MCF 10A (cell line): ENCODE data around the gene ARL6IP4. TPM values are rescaled to one million over a fixed set of nuclear protein-coding genes. Genes with fewer than 3 reads are reported as not detected.
A peak's percentile ranks its signal among the peaks of the same experiment; 100 is the strongest.

Source experiments
- BruUV-seq: library from RNA; stranded (reverse); fragments of 400-500 nt; replicated peaks from 2 replicates; lab custom pipeline; 2021; lab: Mats Ljungman, UMichigan
- CTCF ChIA-PET: fragments of 300-600 bp; sonication (Branson Sonifier 250); formaldehyde crosslinking; extraction: SDS; loops from one replicate; lab custom pipeline; 2021; ENCODE audit warnings: antibody characterized with exemption, inconsistent platforms; lab: Yijun Ruan, JAX
- POLR2A ChIA-PET: fragments of 300-600, 350-650 bp; sonication (Branson Sonifier 250); formaldehyde crosslinking; extraction: SDS; loops from one replicate; lab custom pipeline; 2020; ENCODE audit warnings: antibody characterized with exemption, inconsistent platforms; lab: Yijun Ruan, JAX
- DNase-seq: peaks from one replicate; pipeline ENCODE4 v3.0.0-alpha.2; 2018; ENCODE audit not compliant: unreplicated experiment
- H3K27ac Mint-ChIP-seq: one replicate; pipeline ENCODE4 v1.8.0; 2022; ENCODE audit warnings: mild to moderate bottlenecking, low read depth, mixed read lengths; ENCODE audit not compliant: unreplicated experiment
- H3K27me3 Mint-ChIP-seq: one replicate; pipeline ENCODE4 v1.8.0; 2022; ENCODE audit warnings: mixed read lengths; ENCODE audit not compliant: insufficient read depth, unreplicated experiment
- H3K36me3 Mint-ChIP-seq: one replicate; pipeline ENCODE4 v1.8.0; 2022; ENCODE audit warnings: mild to moderate bottlenecking, moderate library complexity, mixed read lengths; ENCODE audit not compliant: insufficient read depth, unreplicated experiment
- H3K4me1 Mint-ChIP-seq: one replicate; pipeline ENCODE4 v1.8.0; 2022; ENCODE audit warnings: mixed read lengths; ENCODE audit not compliant: insufficient read depth, unreplicated experiment
- H3K4me3 Mint-ChIP-seq: one replicate; pipeline ENCODE4 v1.8.0; 2022; ENCODE audit warnings: mild to moderate bottlenecking, moderate library complexity, mixed read lengths; ENCODE audit not compliant: unreplicated experiment
- H3K9me3 Mint-ChIP-seq: one replicate; pipeline ENCODE4 v1.8.0; 2022; ENCODE audit warnings: mixed read lengths; ENCODE audit not compliant: unreplicated experiment
- intact Hi-C: fragments of 100-400 bp; cut with micrococcal nuclease; formaldehyde crosslinking; loops from 2 replicates; pipeline ENCODE4 v1.14.1; 2022
- total RNA-seq: library from RNA; stranded (reverse); gene quantifications from 2 replicates; pipeline ENCODE4 v1.2.3, GENCODE V29; 2022
- TF ChIP-seq, protein P1 (sequence below): fragments of 200-600 bp; IDR thresholded peaks from one replicate; pipeline ENCODE4 v1.8.0; 2022; ENCODE audit warnings: antibody characterized with exemption, mild to moderate bottlenecking; ENCODE audit not compliant: unreplicated experiment

ARL6IP4 gene
- total RNA-seq, 1 experiment from 2014 or later: 198 TPM

DNA sequence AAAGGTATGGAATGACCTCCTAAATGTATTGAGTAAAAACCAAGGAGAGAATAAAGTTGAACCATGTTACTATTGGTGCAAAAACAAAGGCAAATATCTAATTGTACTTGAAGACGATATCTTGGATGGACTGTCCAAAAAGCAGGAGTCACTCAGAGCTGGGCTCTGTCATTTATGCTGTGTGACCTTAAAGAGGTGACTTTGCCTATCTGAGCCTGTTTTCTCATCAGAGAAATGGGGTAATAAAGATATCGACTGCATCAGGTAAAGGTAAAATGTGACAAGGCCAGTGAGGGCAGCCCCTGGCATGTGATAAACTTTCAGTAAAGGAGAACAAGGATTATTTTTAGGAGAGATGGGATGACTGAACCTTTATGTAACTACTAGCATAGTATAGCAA is 12.4 kb upstream of the ARL6IP4 start:
- no peak for DNase-seq
- POLR2A ChIA-PET: interaction anchor here (0.6 to 2.8 kb wide), 5 partner anchors 12 to 900 kb away, joined by 3 to 15 read pairs (median 5); partner anchors contain the start of genes MPHOSPH9 and MTRFR
- no TSS peak for BruUV-seq
- H3K9me3 Mint-ChIP-seq: no peaks in the 10 kb centered on the region
- H3K4me1 Mint-ChIP-seq: no peaks in the 10 kb centered on the region
- H3K4me3 Mint-ChIP-seq: no peak overlapping the region
- H3K36me3 Mint-ChIP-seq: no peaks in the 10 kb centered on the region
- intact Hi-C loops: no loop called here
- TF ChIP-seq, protein P1, sequence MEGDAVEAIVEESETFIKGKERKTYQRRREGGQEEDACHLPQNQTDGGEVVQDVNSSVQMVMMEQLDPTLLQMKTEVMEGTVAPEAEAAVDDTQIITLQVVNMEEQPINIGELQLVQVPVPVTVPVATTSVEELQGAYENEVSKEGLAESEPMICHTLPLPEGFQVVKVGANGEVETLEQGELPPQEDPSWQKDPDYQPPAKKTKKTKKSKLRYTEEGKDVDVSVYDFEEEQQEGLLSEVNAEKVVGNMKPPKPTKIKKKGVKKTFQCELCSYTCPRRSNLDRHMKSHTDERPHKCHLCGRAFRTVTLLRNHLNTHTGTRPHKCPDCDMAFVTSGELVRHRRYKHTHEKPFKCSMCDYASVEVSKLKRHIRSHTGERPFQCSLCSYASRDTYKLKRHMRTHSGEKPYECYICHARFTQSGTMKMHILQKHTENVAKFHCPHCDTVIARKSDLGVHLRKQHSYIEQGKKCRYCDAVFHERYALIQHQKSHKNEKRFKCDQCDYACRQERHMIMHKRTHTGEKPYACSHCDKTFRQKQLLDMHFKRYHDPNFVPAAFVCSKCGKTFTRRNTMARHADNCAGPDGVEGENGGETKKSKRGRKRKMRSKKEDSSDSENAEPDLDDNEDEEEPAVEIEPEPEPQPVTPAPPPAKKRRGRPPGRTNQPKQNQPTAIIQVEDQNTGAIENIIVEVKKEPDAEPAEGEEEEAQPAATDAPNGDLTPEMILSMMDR: no peak
- no peaks in the 10 kb centered on the region for H3K27me3 Mint-ChIP-seq
- CTCF ChIA-PET: interaction anchor here (0.6 to 0.7 kb wide), 3 partner anchors 11 to 440 kb away, joined by 3 to 4 read pairs (median 4); no protein-coding TSS in a partner anchor
- no peak overlapping the region for H3K27ac Mint-ChIP-seq

DNA sequence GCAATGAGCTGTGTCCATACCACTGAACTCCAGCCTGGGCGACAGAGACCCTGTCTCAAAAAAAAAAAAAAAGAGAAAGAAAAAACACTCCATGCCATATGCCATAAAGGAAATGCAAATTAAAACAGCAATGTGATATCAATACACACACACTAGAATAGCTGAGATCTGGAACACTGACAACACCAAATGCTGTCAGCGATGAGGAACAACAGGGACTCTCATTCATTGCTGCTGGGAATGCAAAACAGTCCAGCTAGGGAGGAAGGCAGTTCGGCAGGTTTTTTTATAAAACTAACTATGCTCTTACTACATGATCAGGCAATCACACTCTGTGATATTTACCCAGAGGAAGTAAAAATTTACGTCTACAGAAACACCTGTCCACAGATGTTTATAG is 10.8 kb upstream of the ARL6IP4 start:
- Mint-ChIP-seq H3K36me3 (peaks cover 11% of the 10 kb centered on the region), H3K27ac (no peak overlapping the region), H3K27me3 (no peaks in the 10 kb centered on the region), H3K4me1 (no peaks in the 10 kb centered on the region), H3K4me3 (no peak overlapping the region), H3K9me3 (no peaks in the 10 kb centered on the region)
- CTCF ChIA-PET: interaction anchor here (0.6 to 1.2 kb wide), 6 partner anchors 17 to 471 kb away, joined by 3 to 4 read pairs (median 4); no protein-coding TSS in a partner anchor
- POLR2A ChIA-PET: interaction anchor here (1.2 to 1.6 kb wide), 2 partner anchors 112 to 268 kb away, joined by 3 to 5 read pairs; no protein-coding TSS in a partner anchor
- TF ChIP-seq, protein P1: no peak
- no TSS peak for BruUV-seq
- intact Hi-C loops: loop anchor here (5.0 kb wide), 1 partner anchor 268 kb away; no protein-coding TSS in a partner anchor
- DNase-seq: no peak

DNA sequence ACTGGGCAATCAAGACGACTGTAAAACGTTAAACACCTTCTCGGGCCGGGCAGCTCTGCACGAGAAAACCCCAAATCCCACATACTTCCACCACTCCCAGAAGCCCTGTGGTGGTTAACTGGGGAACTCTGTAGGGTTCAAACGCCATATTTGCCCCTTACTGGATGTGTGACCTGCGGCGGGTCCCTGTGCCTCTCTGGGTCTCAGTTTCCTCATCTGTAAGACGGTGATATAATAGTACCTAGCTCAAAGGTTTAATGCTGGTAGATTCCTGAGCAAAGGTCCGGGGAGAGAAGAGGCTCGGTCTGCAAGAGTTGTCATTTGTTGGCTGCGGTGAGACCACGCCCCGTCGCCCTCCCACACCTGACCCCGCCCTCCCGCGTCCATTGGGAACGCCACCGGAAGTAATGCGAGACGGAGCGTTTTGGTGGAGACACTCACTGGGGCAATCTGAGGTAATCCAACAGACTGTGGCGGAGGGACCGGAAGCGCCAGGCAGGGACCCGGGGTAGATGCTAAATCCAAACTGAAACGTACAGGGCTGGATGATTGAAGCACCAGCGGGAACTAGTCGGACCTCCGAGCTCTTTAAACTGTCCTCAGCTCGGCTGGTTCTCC is 6.1 kb upstream of the ARL6IP4 start:
- BruUV-seq: TSS peak; percentile 60
- peaks cover 5% of the 10 kb centered on the region for H3K4me1 Mint-ChIP-seq
- intact Hi-C loops: loop anchor here (5.0 kb wide), 1 partner anchor 263 kb away; no protein-coding TSS in a partner anchor
- DNase-seq: peak; percentile 99
- CTCF ChIA-PET: interaction anchor here (0.5 to 2.1 kb wide), 6 partner anchors 113 to 1399 kb away, joined by 3 to 8 read pairs (median 4); no protein-coding TSS in a partner anchor
- no peaks in the 10 kb centered on the region for H3K27me3 Mint-ChIP-seq
- peaks cover 16% of the 10 kb centered on the region for H3K36me3 Mint-ChIP-seq
- peak overlapping the region; percentile 95 for H3K27ac Mint-ChIP-seq
- POLR2A ChIA-PET: interaction anchor here (0.6 to 3.9 kb wide), 24 partner anchors 8 to 390 kb away, joined by 3 to 45 read pairs (median 5); partner anchors contain the start of genes ABCB9, MPHOSPH9, MTRFR and SBNO1
- TF ChIP-seq, protein P1: no peak
- peak overlapping the region; percentile 94 for H3K4me3 Mint-ChIP-seq
- no peaks in the 10 kb centered on the region for H3K9me3 Mint-ChIP-seq
